Measurements from ENCODE around the gene ARFIP2. TPM values are rescaled to one million over a fixed set of nuclear protein-coding genes. Genes with fewer than 3 reads are reported as not detected.

The ARFIP2 gene
- total RNA-seq, 1 donor from 2014 or later = 71.8 TPM

GRCh38 chr11:6505577-6506240 lies 24.6 kb upstream of the ARFIP2 start:
- Histone ChIP-seq H3K27me3 (ENCODE audit: insufficient read depth, low read length) (no peaks in the 10 kb centered on the region), H3K79me2 (ENCODE audit: insufficient read depth, low read length) (no peaks in the 10 kb centered on the region), H3K4me3 (ENCODE audit: insufficient read depth, low read depth, low read length) (no peak overlapping the region), H3K9me3 (ENCODE audit: insufficient read depth, low read depth, low read length) (no peaks in the 10 kb centered on the region), H3K27ac (ENCODE audit: low read depth, low read length) (peak overlapping the region; percentile 6), H4K20me1 (ENCODE audit: insufficient read depth, low read length) (no peaks in the 10 kb centered on the region), H3K4me1 (ENCODE audit: insufficient read depth, low read length) (peaks cover 7% of the 10 kb centered on the region), H3K9ac (ENCODE audit: low read length) (no peak overlapping the region), H3K36me3 (ENCODE audit: insufficient read depth, low read length) (no peaks in the 10 kb centered on the region), H2AFZ (ENCODE audit: low read depth, low read length) (no peak overlapping the region), H3K4me2 (ENCODE audit: low read length) (peak overlapping the region; percentile 2)
- FAIRE-seq (peak; percentile 84), DNase-seq (ENCODE audit: low read depth) (peak; percentile 78)
- Mint-ChIP-seq H3K36me3 (ENCODE audit: low read depth, unreplicated experiment) (peaks cover 10% of the 10 kb centered on the region), H3K4me1 (ENCODE audit: low read depth, unreplicated experiment) (peaks cover 2% of the 10 kb centered on the region), H3K27me3 (ENCODE audit: low read depth, unreplicated experiment) (no peaks in the 10 kb centered on the region), H3K27ac (ENCODE audit: unreplicated experiment) (no peak overlapping the region), H3K4me3 (ENCODE audit: unreplicated experiment) (no peak overlapping the region), H3K9me3 (ENCODE audit: unreplicated experiment) (no peaks in the 10 kb centered on the region)
- TF ChIP-seq EZH2 (IDR thresholded peaks at IDR 0.05; ENCODE audit: insufficient read depth, low read length) (no peak), CTCF (IDR thresholded peaks at IDR 0.05; ENCODE audit: insufficient read depth, low read depth, low read length) (peak; percentile 84)

- no peak overlapping the region for H3K27ac Mint-ChIP-seq (ENCODE audit: unreplicated experiment)
- H3K9me3 Mint-ChIP-seq (ENCODE audit: unreplicated experiment) = no peaks in the 10 kb centered on the region
- Histone ChIP-seq H3K4me3 (ENCODE audit: insufficient read depth, low read depth, low read length) (no peak overlapping the region), H3K4me2 (ENCODE audit: low read length) (no peak overlapping the region), H4K20me1 (ENCODE audit: insufficient read depth, low read length) (no peaks in the 10 kb centered on the region), H3K79me2 (ENCODE audit: insufficient read depth, low read length) (no peaks in the 10 kb centered on the region), H3K36me3 (ENCODE audit: insufficient read depth, low read length) (no peaks in the 10 kb centered on the region), H2AFZ (ENCODE audit: low read depth, low read length) (no peak overlapping the region), H3K9ac (ENCODE audit: low read length) (no peak overlapping the region), H3K27ac (ENCODE audit: low read depth, low read length) (no peak overlapping the region), H3K27me3 (ENCODE audit: insufficient read depth, low read length) (no peaks in the 10 kb centered on the region), H3K4me1 (ENCODE audit: insufficient read depth, low read length) (peaks cover 13% of the 10 kb centered on the region), H3K9me3 (ENCODE audit: insufficient read depth, low read depth, low read length) (no peaks in the 10 kb centered on the region)
- no peak for DNase-seq (ENCODE audit: low read depth)
- no peak for TF ChIP-seq EZH2 (IDR thresholded peaks at IDR 0.05; ENCODE audit: insufficient read depth, low read length)
- no peak for TF ChIP-seq CTCF (IDR thresholded peaks at IDR 0.05; ENCODE audit: insufficient read depth, low read depth, low read length)
- FAIRE-seq = no peak
- H3K36me3 Mint-ChIP-seq (ENCODE audit: low read depth, unreplicated experiment) = peaks cover 9% of the 10 kb centered on the region
- H3K4me3 Mint-ChIP-seq (ENCODE audit: unreplicated experiment) = no peak overlapping the region
- no peaks in the 10 kb centered on the region for H3K4me1 Mint-ChIP-seq (ENCODE audit: low read depth, unreplicated experiment)
- H3K27me3 Mint-ChIP-seq (ENCODE audit: low read depth, unreplicated experiment) = no peaks in the 10 kb centered on the region
Observed at GRCh38 chr11:6504166-6504565, 23.0 kb upstream of the ARFIP2 start.

GRCh38 chr11:6502382-6502781 lies 21.3 kb upstream of the ARFIP2 start:
- Histone ChIP-seq H3K9ac (ENCODE audit: low read length) (no peak overlapping the region), H3K4me1 (ENCODE audit: insufficient read depth, low read length) (peaks cover 14% of the 10 kb centered on the region), H3K27me3 (ENCODE audit: insufficient read depth, low read length) (no peaks in the 10 kb centered on the region), H3K9me3 (ENCODE audit: insufficient read depth, low read depth, low read length) (no peaks in the 10 kb centered on the region), H3K36me3 (ENCODE audit: insufficient read depth, low read length) (peaks cover 4% of the 10 kb centered on the region), H3K27ac (ENCODE audit: low read depth, low read length) (no peak overlapping the region), H3K4me3 (ENCODE audit: insufficient read depth, low read depth, low read length) (no peak overlapping the region), H2AFZ (ENCODE audit: low read depth, low read length) (no peak overlapping the region), H4K20me1 (ENCODE audit: insufficient read depth, low read length) (no peaks in the 10 kb centered on the region), H3K79me2 (ENCODE audit: insufficient read depth, low read length) (no peaks in the 10 kb centered on the region), H3K4me2 (ENCODE audit: low read length) (no peak overlapping the region)
- no peaks in the 10 kb centered on the region for H3K4me1 Mint-ChIP-seq (ENCODE audit: low read depth, unreplicated experiment)
- H3K36me3 Mint-ChIP-seq (ENCODE audit: low read depth, unreplicated experiment) = peaks cover 19% of the 10 kb centered on the region
- no peaks in the 10 kb centered on the region for H3K9me3 Mint-ChIP-seq (ENCODE audit: unreplicated experiment)
- no peak overlapping the region for H3K27ac Mint-ChIP-seq (ENCODE audit: unreplicated experiment)
- TF ChIP-seq CTCF (IDR thresholded peaks at IDR 0.05; ENCODE audit: insufficient read depth, low read depth, low read length) = no peak
- no peak for TF ChIP-seq EZH2 (IDR thresholded peaks at IDR 0.05; ENCODE audit: insufficient read depth, low read length)
- H3K4me3 Mint-ChIP-seq (ENCODE audit: unreplicated experiment) = no peak overlapping the region
- FAIRE-seq = no peak
- no peak for DNase-seq (ENCODE audit: low read depth)
- H3K27me3 Mint-ChIP-seq (ENCODE audit: low read depth, unreplicated experiment) = no peaks in the 10 kb centered on the region
